BE2C (cell line): ENCODE results near the gene TLL2.

Experiments used
- DNase-seq: peaks from one replicate; pipeline ENCODE4 v3.0.0-alpha.2; 2020
- H3K27me3 ChIP-seq: fragments of 250-450 bp; sonication (Bioruptor Pico); 2 replicates; pipeline ENCODE4 v1.5.1; 2020; ENCODE audit warnings: mild to moderate bottlenecking
- H3K36me3 ChIP-seq: fragments of 250-450 bp; sonication (Bioruptor Pico); 2 replicates; pipeline ENCODE4 v1.5.1; 2020; ENCODE audit warnings: mild to moderate bottlenecking
- H3K4me1 ChIP-seq: fragments of 250-450 bp; sonication (Bioruptor Pico); 2 replicates; pipeline ENCODE4 v1.5.1; 2020
- H3K4me3 ChIP-seq: 2 replicates; pipeline ENCODE4 v1.5.1; 2011; ENCODE audit warnings: low read depth, low read length
- H3K9me3 ChIP-seq: fragments of 250-450 bp; sonication (Bioruptor Pico); 2 replicates; pipeline ENCODE4 v1.5.1; 2020
- TF ChIP-seq, protein P1 (sequence below): IDR thresholded peaks from 2 replicates; pipeline ENCODE4 v1.5.1; 2012; ENCODE audit warnings: mild to moderate bottlenecking, low read depth, low read length

TLL2 gene

DNA sequence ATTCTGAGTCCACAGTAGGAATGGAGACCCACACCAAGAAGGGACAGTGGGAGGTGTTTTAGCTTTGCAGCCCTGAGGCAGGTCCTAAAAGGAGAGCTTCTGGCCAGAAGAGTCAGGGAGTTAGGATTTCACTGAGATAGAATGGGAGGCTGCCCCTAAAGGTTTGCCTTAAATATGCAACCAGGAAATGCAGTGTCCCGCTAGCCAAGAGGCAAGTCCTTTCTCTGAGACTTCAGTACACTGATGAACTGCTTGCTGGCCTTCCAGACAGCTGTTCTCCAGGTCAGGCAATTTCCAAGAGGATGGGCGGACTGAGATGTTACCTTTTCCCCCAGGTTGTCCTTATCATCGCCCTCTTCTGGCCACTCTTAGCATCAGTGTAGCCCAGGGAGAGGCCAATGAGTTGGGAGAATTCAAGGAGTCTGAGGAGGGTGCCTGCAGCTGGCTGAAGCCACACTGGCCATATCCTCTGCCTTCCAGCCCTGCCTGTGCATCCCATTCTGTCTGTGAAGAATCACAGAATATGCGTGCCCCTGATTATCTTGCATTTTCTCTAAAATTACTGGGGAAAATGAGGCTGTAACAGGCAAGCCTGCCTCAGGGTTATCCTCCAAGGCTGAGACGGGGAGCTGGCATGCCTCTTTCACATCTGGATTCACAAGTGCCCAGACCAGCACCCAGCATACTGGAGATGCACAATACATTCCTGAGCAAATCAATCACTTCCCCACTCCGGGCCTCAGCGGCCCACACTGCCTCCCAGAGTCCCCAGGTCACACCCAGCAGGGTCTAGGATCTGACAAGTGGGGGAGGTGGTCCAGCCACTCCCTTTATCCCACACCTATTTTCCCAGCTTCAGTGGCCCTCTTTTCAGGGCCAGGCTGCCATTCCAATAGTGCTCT lies 2.4 kb downstream of the TLL2 start:
- TF ChIP-seq, protein P1, sequence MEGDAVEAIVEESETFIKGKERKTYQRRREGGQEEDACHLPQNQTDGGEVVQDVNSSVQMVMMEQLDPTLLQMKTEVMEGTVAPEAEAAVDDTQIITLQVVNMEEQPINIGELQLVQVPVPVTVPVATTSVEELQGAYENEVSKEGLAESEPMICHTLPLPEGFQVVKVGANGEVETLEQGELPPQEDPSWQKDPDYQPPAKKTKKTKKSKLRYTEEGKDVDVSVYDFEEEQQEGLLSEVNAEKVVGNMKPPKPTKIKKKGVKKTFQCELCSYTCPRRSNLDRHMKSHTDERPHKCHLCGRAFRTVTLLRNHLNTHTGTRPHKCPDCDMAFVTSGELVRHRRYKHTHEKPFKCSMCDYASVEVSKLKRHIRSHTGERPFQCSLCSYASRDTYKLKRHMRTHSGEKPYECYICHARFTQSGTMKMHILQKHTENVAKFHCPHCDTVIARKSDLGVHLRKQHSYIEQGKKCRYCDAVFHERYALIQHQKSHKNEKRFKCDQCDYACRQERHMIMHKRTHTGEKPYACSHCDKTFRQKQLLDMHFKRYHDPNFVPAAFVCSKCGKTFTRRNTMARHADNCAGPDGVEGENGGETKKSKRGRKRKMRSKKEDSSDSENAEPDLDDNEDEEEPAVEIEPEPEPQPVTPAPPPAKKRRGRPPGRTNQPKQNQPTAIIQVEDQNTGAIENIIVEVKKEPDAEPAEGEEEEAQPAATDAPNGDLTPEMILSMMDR, result peak; percentile 74
- H3K4me3 ChIP-seq, result no peak overlapping the region
- H3K36me3 ChIP-seq, result no peaks in the 10 kb centered on the region
- H3K27me3 ChIP-seq, result peaks cover 23% of the 10 kb centered on the region
- H3K9me3 ChIP-seq, result no peaks in the 10 kb centered on the region
- H3K4me1 ChIP-seq, result no peaks in the 10 kb centered on the region
- peak; percentile 48 for DNase-seq

DNA sequence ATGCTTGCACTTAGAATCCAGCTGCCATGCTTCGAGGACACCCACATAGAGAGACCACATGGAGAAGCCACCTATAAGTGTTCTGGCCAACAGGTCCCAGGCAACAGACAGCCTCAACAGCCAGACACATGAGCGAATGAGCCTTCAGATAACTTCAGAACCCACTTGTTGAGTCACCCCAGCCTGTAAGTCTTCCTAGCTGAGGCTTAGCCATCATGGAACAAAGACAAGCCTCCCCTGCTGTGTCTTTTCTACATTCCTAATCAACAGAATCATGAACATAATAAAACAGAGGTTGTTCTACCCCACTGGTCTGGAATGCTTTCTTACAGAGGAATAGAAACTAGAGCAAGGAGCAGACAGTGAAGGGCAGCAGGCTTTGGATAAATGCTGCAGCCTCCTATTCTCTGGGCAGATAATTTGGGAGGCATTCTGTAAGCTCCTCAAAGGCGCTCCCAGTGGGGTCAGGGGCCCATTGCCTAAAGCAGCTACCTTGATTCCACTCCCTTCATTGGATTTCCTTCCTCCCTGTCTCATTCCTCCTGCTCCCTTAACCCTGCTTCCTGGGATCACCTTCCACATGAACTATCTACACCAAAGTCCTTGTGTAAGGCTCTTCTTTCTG lies 4.6 kb downstream of the TLL2 start:
- peaks cover 23% of the 10 kb centered on the region for H3K27me3 ChIP-seq
- no peak for DNase-seq
- no peaks in the 10 kb centered on the region for H3K9me3 ChIP-seq
- no peak overlapping the region for H3K4me3 ChIP-seq
- TF ChIP-seq, protein P1, result no peak
- no peaks in the 10 kb centered on the region for H3K4me1 ChIP-seq
- H3K36me3 ChIP-seq, result no peaks in the 10 kb centered on the region

DNA sequence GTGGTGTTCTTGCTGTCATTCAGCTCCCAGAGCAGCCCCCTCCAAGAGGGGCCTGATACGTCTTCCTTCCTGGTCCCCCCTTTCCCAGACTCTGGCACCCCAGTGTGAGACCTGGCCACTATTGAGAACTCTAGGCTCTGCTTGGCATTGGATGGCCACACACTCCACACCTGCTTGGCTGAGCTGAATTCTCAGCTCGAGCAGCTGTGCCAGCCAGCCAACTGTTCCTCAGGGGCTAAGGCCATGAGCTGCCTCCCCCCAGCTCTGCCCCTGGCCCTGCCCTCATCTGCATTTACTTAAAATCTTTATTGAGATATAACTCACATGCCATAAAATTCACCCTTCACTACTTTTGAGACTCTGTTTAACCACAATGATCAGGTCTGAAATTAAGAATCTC lies 6.7 kb downstream of the TLL2 start:
- Histone ChIP-seq H3K4me3 (no peak overlapping the region), H3K9me3 (no peaks in the 10 kb centered on the region), H3K4me1 (no peaks in the 10 kb centered on the region), H3K27me3 (peaks cover 10% of the 10 kb centered on the region), H3K36me3 (no peaks in the 10 kb centered on the region)
- TF ChIP-seq, protein P1, result no peak
- DNase-seq, result no peak

DNA sequence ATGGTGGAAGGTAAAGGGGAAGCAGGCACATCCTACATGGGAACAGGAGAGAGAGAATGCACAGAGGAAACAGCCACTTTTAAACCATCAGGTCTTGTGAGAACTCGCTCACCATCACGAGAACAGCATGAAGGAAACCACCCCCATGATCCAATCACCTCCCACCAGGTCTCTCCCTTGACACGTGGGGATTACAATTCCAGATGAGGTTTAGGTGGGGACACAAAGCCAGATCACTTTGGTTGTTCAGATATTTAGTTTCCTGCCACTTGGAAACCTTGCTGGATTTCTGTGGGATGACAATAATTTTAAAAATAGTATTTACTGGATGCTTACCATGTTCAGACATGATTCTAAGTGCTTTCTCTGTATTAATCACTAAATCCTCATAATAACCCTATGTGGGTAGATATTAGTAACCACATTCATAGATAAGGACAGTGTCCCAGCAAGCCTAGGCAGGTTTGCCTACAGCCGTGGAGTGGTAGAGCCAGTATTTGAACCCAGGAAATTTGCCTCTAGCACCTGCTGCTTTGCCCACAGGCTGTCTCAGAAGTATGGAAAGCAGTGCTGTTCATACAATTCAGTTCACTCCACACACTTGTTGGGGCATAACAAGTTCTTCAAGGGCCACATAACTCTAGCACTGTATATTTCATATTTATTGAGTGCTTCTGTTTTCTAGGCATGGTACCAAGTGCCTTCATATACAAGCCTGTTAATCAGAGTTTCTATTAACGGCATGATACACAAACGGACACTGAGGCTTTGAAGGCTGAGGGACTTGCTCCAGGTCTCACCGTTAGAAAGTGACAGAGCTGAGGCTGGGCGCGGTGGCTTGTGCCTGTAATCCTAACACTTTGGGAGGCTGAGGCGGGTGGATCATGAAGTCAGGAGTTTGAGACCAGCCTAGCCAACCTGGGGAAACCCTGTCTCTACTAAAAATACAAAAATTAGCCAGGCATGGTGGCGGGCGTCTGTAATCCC lies 8.3 kb downstream of the TLL2 start:
- Histone ChIP-seq H3K9me3 (no peaks in the 10 kb centered on the region), H3K4me1 (no peaks in the 10 kb centered on the region), H3K27me3 (no peaks in the 10 kb centered on the region), H3K4me3 (no peak overlapping the region), H3K36me3 (no peaks in the 10 kb centered on the region)
- TF ChIP-seq, protein P1, result no peak
- DNase-seq, result no peak

DNA sequence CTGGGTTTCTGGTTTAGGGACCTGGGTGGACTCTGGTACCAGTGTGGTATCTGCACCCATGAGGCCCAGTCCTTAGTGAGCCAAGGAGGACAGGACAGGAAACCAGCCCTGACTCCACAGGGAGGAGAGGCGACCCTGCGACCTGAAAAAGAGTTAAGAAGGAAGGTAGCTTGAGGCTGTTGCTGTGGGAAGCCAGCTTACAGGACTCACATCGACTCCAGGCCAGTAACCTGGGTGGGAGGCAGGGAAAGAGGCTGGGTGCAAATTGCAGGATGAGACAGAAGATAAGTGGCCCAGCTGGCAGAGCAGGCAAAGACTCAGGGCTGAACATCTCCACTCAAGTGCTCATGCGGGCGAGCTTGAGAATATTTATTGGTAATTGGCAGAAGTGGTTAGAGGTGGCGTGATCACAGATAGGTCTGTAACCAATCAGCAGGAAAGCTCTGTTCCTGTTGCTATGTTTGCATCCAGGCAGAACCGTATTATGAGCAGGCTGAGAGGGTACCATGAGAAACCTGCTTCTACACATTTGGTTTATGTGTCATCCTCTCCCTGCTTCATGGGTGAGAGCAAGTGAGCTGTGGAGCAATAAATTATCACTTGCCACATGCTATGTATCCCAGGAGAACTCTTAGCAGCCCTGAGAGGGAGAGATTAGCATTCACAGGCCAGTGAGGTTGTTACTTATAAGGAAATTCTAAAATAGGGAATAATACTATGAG lies 11.0 kb downstream of the TLL2 start:
- Histone ChIP-seq H3K36me3 (no peaks in the 10 kb centered on the region), H3K9me3 (no peaks in the 10 kb centered on the region), H3K4me1 (no peaks in the 10 kb centered on the region), H3K27me3 (no peaks in the 10 kb centered on the region), H3K4me3 (no peak overlapping the region)
- no peak for DNase-seq
- TF ChIP-seq, protein P1, result no peak
